Osteoblast (primary cell): ENCODE data around the gene PKLR. TPM values are rescaled to one million over a fixed set of nuclear protein-coding genes. Genes with fewer than 3 reads are reported as not detected.

ENCODE experiments used
- DNase-seq: peaks from one replicate; pipeline ENCODE4 v3.0.0; 2011; ENCODE audit warnings: low spot score, mixed read lengths; ENCODE audit not compliant: insufficient read length; ENCODE audit errors: missing footprints
- H2AFZ ChIP-seq: 2 replicates; pipeline ENCODE4 v1.6.0; 2011; ENCODE audit warnings: mild to moderate bottlenecking, low read length
- H3K27ac ChIP-seq: 2 replicates; pipeline ENCODE4 v1.5.1; 2011; ENCODE audit warnings: mild to moderate bottlenecking, low read depth, low read length, moderate library complexity
- H3K27me3 ChIP-seq: 2 replicates; pipeline ENCODE4 v1.6.0; 2012; ENCODE audit warnings: mild to moderate bottlenecking, control low read depth, inconsistent platforms, low read length, moderate library complexity; ENCODE audit not compliant: insufficient read depth
- H3K36me3 ChIP-seq: 2 replicates; pipeline ENCODE4 v1.5.1; 2011; ENCODE audit warnings: mild to moderate bottlenecking, low read length, control low read depth, moderate library complexity; ENCODE audit not compliant: insufficient read depth
- H3K4me1 ChIP-seq: 2 replicates; pipeline ENCODE4 v1.5.1; 2011; ENCODE audit warnings: mild to moderate bottlenecking, low read length, control low read depth, moderate library complexity; ENCODE audit not compliant: insufficient read depth
- H3K4me2 ChIP-seq: 2 replicates; pipeline ENCODE4 v1.6.0; 2011; ENCODE audit warnings: mild to moderate bottlenecking, low read length; ENCODE audit not compliant: insufficient read depth
- H3K4me3 ChIP-seq: fragments of 200-600 bp; sonication (generic); 3 replicates; pipeline ENCODE4 v1.5.1; 2012; ENCODE audit warnings: mild to moderate bottlenecking, low read length, inconsistent platforms; ENCODE audit not compliant: insufficient read depth
- H3K79me2 ChIP-seq: 2 replicates; pipeline ENCODE4 v1.6.0; 2012; ENCODE audit warnings: mild to moderate bottlenecking, low read length, control low read depth, inconsistent platforms; ENCODE audit not compliant: insufficient read depth
- H3K9me3 ChIP-seq: 2 replicates; pipeline ENCODE4 v1.5.1; 2011; ENCODE audit warnings: low read depth, low read length, control low read depth
- H4K20me1 ChIP-seq: 2 replicates; pipeline ENCODE4 v1.6.0; 2012; ENCODE audit warnings: mild to moderate bottlenecking, low read length, control low read depth; ENCODE audit not compliant: insufficient read depth
- total RNA-seq: library from RNA; depleted of rRNA; stranded (reverse); fragments of >200 nt; gene quantifications from 2 replicates; pipeline ENCODE4 v1.2.3, GENCODE V29; 2012
- TF ChIP-seq, protein P1 (sequence below): IDR thresholded peaks from 2 replicates; pipeline ENCODE4 v1.5.1; 2011; ENCODE audit warnings: mild to moderate bottlenecking, low read depth, low read length, moderate library complexity; ENCODE audit errors: extremely low read depth

PKLR gene
- total RNA-seq, 1 donor, result not detected

DNA sequence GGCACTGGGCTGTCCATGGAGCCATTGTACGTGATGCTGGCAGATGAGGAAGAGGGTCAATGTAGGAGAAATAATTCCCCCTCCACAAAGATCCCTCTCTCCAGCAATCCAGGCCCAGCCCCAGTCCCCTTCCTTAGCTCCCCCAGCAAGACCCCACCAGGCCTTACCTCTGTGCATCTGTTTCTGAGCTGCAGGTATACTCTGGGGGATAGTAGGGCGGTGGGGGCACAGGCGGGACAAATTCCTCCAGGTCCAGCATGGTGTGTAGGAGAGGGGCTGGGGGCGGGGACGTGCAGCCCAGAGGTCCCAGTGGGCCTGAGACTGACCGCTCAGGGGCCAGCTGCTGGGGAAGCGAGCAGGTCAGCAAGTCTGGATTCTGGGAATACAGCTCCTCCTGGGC, 49.7 kb downstream of the PKLR start:
- no peak overlapping the region for H3K4me3 ChIP-seq

DNA sequence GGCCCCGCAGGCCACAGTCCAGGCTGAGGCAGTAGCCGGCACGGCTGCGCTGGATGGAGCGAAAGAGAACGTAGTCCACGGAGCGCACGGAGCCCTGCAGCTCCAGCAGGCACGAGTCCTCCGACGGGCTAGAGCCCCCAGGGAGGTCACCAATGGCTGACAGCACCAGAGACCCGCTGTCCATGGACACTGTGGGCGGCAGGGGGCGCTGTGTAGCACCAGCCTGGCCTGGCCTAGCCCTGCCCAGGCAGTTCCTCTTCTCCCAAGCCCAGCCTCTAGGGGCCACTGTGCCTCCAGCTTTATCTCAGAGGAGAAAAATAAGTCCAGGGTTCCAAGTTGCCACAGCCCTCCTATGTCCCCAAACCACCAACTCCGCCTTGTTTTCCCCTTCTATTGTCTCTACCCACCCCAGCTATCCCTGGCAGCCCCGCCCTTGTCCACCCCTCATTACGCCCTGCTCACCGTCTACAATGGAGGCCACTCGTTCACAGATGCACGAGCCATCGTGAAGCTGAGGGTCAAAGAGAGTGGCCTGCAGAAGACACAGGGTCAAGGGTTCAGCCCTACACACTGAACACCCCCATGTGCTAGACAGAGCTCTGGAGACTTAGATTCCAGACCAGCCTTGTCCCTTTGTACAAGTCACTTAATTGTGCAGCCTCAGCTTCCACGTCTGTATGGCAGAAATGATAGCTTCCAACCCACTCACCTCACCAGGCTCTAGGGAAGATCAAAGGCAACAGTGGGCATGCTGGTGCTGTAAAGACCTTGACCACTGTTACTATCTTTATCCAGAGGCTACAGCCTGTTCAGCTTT, 50.4 kb downstream of the PKLR start:
- TF ChIP-seq, protein P1, sequence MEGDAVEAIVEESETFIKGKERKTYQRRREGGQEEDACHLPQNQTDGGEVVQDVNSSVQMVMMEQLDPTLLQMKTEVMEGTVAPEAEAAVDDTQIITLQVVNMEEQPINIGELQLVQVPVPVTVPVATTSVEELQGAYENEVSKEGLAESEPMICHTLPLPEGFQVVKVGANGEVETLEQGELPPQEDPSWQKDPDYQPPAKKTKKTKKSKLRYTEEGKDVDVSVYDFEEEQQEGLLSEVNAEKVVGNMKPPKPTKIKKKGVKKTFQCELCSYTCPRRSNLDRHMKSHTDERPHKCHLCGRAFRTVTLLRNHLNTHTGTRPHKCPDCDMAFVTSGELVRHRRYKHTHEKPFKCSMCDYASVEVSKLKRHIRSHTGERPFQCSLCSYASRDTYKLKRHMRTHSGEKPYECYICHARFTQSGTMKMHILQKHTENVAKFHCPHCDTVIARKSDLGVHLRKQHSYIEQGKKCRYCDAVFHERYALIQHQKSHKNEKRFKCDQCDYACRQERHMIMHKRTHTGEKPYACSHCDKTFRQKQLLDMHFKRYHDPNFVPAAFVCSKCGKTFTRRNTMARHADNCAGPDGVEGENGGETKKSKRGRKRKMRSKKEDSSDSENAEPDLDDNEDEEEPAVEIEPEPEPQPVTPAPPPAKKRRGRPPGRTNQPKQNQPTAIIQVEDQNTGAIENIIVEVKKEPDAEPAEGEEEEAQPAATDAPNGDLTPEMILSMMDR, result peak; percentile 100
- H4K20me1 ChIP-seq, result peaks cover 3% of the 10 kb centered on the region
- H3K4me2 ChIP-seq, result peak overlapping the region; percentile 60
- peak overlapping the region; percentile 45 for H3K4me3 ChIP-seq
- DNase-seq, result peak; percentile 100
- H3K27me3 ChIP-seq, result no peaks in the 10 kb centered on the region
- H2AFZ ChIP-seq, result peak overlapping the region; percentile 78
- peaks cover 19% of the 10 kb centered on the region for H3K79me2 ChIP-seq
- H3K36me3 ChIP-seq, result peaks cover 20% of the 10 kb centered on the region
- peak overlapping the region; percentile 53 for H3K27ac ChIP-seq
- peaks cover 22% of the 10 kb centered on the region for H3K4me1 ChIP-seq
- no peaks in the 10 kb centered on the region for H3K9me3 ChIP-seq

More for the DNA sequence above, 49.7 kb downstream of the PKLR start:
- TF ChIP-seq, protein P1, result no peak
- Histone ChIP-seq H3K36me3 (peaks cover 23% of the 10 kb centered on the region), H3K9me3 (no peaks in the 10 kb centered on the region), H4K20me1 (peaks cover 3% of the 10 kb centered on the region), H3K79me2 (peaks cover 19% of the 10 kb centered on the region), H2AFZ (no peak overlapping the region), H3K27me3 (no peaks in the 10 kb centered on the region), H3K4me2 (no peak overlapping the region), H3K27ac (no peak overlapping the region), H3K4me1 (peaks cover 29% of the 10 kb centered on the region)
- DNase-seq, result no peak

DNA sequence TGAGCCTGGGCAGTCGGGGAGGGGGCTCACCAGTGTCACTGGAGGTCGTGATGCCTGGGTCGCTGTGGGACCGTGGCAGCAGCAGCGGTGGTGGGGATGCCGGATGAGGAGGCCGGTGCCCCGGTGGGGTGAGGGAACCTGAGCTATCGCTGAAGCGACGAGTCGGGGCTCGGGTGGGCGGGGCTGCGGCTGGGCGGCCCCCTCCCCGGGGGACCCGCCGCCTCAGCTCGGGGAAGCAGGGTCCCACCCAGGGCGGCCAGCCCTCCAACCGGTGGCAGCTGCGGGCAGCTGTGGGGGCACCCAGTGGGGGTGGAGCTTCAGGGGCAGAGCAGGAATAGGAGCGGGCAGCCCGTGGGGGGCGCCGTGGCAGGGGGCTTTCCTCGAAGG, 51.0 kb downstream of the PKLR start:
- Histone ChIP-seq H3K4me1 (peaks cover 22% of the 10 kb centered on the region), H3K36me3 (peaks cover 20% of the 10 kb centered on the region), H3K27me3 (no peaks in the 10 kb centered on the region), H4K20me1 (peaks cover 3% of the 10 kb centered on the region), H3K79me2 (peaks cover 19% of the 10 kb centered on the region), H3K27ac (peak overlapping the region; percentile 53), H3K4me2 (peak overlapping the region; percentile 60), H2AFZ (peak overlapping the region; percentile 78), H3K9me3 (no peaks in the 10 kb centered on the region), H3K4me3 (peak overlapping the region; percentile 45)
- TF ChIP-seq, protein P1, result no peak
- DNase-seq, result no peak
